AG04449 (cell line): ENCODE measurements around the gene FZD7.

ENCODE experiments used
- CTCF ChIA-PET: fragments of 350-600 bp; formaldehyde crosslinking; extraction: SDS; loops from one replicate; lab custom pipeline; 2021; ENCODE audit warnings: antibody characterized with exemption; lab: Yijun Ruan, JAX
- POLR2A ChIA-PET: fragments of 400-600, 350-600 bp; formaldehyde crosslinking; extraction: SDS; loops from one replicate; lab custom pipeline; 2020; ENCODE audit warnings: antibody characterized with exemption, inconsistent platforms; lab: Yijun Ruan, JAX
- DNase-seq: peaks from one replicate; pipeline ENCODE4 v3.0.0-alpha.2; 2010; ENCODE audit warnings: low read depth, low spot score
- H3K4me3 ChIP-seq: 2 replicates; pipeline ENCODE4 v1.5.1; 2011; ENCODE audit warnings: low read depth, mild to moderate bottlenecking, control low read depth, low read length
- TF ChIP-seq, protein P1 (sequence below): IDR thresholded peaks from one replicate; pipeline ENCODE4 v1.5.1; 2011; ENCODE audit warnings: mild to moderate bottlenecking, moderate library complexity, low read length, control low read depth, inconsistent platforms; ENCODE audit not compliant: insufficient read depth; ENCODE audit errors: missing control alignments

FZD7 gene

DNA sequence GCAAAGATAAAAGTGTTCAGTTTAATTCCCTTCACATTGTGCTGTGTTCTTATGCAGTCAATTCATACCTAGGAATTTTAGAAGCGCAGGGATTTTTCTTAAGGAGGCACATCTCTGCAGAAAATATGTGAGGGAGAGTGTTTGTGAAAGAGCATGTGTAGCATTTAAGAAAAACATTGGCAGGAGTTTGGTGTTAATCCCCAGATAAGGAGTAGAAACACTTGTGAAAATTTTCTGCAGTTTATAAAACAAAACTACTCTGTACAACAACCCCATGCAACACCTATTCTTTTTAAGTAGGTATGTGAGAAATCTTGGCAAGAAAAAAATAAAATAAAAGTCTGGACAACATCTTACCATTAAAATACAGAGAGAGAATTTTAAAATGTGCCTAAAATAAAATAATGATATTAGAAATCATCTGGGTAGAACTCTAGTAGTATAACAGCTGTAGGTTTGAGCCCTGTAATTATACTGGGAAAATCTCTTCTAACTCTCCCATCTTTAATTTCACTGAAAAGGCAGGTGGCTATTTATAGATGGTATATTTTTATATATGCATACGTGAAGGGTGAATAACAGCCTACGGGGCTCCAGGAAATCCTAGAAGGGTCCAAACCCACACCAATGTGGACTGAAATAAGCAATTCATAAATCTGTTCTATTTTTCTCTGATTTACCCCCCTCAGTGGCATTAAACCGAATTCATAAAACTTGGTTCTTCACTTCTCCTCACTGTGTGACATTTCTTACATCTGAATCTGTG, 6.6 kb downstream of the FZD7 start:
- TF ChIP-seq, protein P1, sequence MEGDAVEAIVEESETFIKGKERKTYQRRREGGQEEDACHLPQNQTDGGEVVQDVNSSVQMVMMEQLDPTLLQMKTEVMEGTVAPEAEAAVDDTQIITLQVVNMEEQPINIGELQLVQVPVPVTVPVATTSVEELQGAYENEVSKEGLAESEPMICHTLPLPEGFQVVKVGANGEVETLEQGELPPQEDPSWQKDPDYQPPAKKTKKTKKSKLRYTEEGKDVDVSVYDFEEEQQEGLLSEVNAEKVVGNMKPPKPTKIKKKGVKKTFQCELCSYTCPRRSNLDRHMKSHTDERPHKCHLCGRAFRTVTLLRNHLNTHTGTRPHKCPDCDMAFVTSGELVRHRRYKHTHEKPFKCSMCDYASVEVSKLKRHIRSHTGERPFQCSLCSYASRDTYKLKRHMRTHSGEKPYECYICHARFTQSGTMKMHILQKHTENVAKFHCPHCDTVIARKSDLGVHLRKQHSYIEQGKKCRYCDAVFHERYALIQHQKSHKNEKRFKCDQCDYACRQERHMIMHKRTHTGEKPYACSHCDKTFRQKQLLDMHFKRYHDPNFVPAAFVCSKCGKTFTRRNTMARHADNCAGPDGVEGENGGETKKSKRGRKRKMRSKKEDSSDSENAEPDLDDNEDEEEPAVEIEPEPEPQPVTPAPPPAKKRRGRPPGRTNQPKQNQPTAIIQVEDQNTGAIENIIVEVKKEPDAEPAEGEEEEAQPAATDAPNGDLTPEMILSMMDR: no peak
- no peak overlapping the region; the same call in 1 of the 2 replicates for H3K4me3 ChIP-seq
- ChIA-PET POLR2A (interaction anchor here (0.7 to 1.4 kb wide), 2 partner anchors 180 to 212 kb away, joined by 4 to 9 read pairs; no protein-coding TSS in a partner anchor), CTCF (interaction anchor here (1.3 to 3.3 kb wide), 3 partner anchors 14 to 139 kb away, joined by 4 to 23 read pairs (median 5); no protein-coding TSS in a partner anchor)
- no peak for DNase-seq

DNA sequence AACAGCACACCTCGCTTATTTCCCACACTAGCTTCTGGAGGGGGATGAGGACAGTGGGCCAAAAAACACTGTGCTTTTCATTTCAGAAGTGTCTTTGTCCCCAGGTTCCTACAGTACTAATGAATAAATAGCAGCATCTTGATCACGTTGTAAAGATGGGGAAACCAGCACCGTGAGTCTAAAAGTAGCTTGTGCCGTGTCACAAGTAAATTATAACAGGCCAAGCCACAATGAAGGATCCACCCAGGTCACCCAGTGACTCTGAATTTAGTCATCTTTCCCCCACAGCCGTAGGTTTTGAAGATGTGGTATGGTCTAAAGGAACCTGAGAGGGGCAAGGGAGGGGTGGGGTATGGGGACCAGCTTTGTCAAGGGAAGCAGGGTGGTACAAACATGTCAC, 8.8 kb downstream of the FZD7 start:
- CTCF ChIA-PET: interaction anchor here (1.1 to 3.3 kb wide), 8 partner anchors 12 to 236 kb away, joined by 3 to 23 read pairs (median 6); partner anchors contain the start of gene CDK15
- TF ChIP-seq, protein P1: no peak
- H3K4me3 ChIP-seq: no peak overlapping the region
- POLR2A ChIA-PET: interaction anchor here (1.2 kb wide), 1 partner anchor 9 kb away, joined by 4 read pairs; the partner anchor contains the start of gene FZD7
- DNase-seq: no peak

DNA sequence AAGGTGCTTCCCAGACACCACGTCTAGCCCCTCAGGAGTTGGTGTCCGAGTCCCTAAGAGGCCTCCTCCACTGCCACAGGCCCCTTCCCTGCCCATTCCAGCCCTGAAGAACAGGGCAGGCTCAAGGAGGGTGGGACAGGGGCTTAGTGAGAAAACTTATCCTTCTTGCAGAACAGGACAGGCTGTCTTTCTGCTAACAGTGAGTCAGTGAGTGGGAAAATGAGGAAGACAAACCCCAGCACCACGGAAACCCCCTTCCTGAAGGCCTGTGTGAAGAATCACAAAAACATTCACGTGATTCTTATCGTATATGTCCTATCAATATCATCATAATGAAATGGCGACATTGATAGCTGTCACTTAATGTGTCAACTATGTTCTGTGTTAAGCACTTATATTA, 9.8 kb downstream of the FZD7 start:
- POLR2A ChIA-PET: no interaction called here
- TF ChIP-seq, protein P1: no peak
- no peak for DNase-seq
- CTCF ChIA-PET: interaction anchor here (0.9 to 3.3 kb wide), 4 partner anchors 8 to 135 kb away, joined by 3 to 23 read pairs (median 9); no protein-coding TSS in a partner anchor
- H3K4me3 ChIP-seq: no peak overlapping the region

DNA sequence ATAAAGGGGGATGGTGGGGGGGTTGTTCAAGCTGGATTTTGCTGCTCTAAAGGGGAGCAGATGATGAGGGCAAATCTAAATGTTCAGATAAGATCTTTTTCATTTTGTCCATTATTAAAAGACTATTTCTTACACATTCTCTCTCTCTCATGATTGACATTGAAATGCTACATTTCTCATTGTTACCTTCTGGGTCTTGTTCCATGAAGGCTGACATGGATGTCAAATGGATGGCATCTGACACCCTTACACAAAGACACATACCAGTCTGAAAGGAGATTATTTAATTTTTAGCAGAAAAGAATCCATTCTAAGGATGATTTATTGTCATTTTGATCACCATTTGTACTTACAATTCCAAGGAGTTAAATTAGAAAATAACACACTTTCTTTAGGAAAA, 11.1 kb downstream of the FZD7 start:
- DNase-seq: no peak
- ChIA-PET CTCF (interaction anchor here (1.5 kb wide), 1 partner anchor 9 kb away, joined by 3 read pairs; no protein-coding TSS in a partner anchor), POLR2A (no interaction called here)
- H3K4me3 ChIP-seq: no peak overlapping the region
- TF ChIP-seq, protein P1: no peak

DNA sequence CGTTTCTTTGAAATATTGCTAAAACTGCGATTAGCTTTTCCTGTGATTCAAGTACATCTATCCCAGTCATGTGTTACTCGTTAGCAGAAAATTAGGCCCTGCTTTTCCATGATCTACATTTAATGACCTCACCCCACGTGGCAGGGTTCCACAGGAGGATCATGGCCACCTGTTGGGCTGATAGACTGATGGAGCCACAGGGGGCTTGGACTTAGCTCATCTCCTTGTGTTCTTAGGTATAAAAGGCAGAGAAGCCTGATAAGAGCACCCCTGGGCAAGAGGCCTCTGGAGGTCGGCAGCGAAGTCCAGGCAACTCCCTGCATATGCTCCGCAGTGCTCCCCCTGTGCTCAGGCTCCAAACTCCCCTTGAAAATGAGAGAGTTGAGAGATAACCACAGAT, 12.9 kb downstream of the FZD7 start:
- ChIA-PET POLR2A (no interaction called here), CTCF (interaction anchor here (1.2 to 1.7 kb wide), 4 partner anchors 10 to 186 kb away, joined by 3 to 8 read pairs (median 4); no protein-coding TSS in a partner anchor)
- H3K4me3 ChIP-seq: no peak overlapping the region
- TF ChIP-seq, protein P1: no peak
- no peak for DNase-seq
